Smooth muscle cell (in vitro differentiated cells): ENCODE measurements around the gene FBN1. TPM values are rescaled to one million over a fixed set of nuclear protein-coding genes. Genes with fewer than 3 reads are reported as not detected.

Experiments
- DNase-seq: peaks from one replicate; lab custom pipeline; 2025; ENCODE audit not compliant: unreplicated experiment; lab: John Stamatoyannopoulos, UW
- H2AFZ ChIP-seq: fragments of 200-600 bp; sonication (generic); 2 replicates; pipeline ENCODE4 v1.6.0; 2016; ENCODE audit warnings: antibody characterized with exemption, low read depth, mild to moderate bottlenecking
- H3F3A ChIP-seq: fragments of 200-600 bp; sonication (generic); 2 replicates; pipeline ENCODE4 v1.6.0; 2017; ENCODE audit warnings: antibody characterized with exemption, low read depth
- H3K27ac ChIP-seq: fragments of 200-600 bp; sonication (generic); 2 replicates; pipeline ENCODE4 v1.5.1; 2016; ENCODE audit warnings: low read depth, mild to moderate bottlenecking
- H3K27me3 ChIP-seq: fragments of 200-600 bp; sonication (generic); 2 replicates; pipeline ENCODE4 v1.6.1; 2016; ENCODE audit warnings: low read depth, mild to moderate bottlenecking
- H3K36me3 ChIP-seq: fragments of 200-600 bp; sonication (generic); 2 replicates; pipeline ENCODE4 v1.5.1; 2016; ENCODE audit warnings: low read depth
- H3K4me1 ChIP-seq: fragments of 200-600 bp; sonication (generic); 2 replicates; pipeline ENCODE4 v1.5.1; 2016; ENCODE audit warnings: low read depth
- H3K4me2 ChIP-seq: fragments of 200-600 bp; sonication (generic); 2 replicates; pipeline ENCODE4 v1.6.0; 2016; ENCODE audit warnings: mild to moderate bottlenecking
- H3K4me3 ChIP-seq: fragments of 200-600 bp; sonication (generic); 2 replicates; pipeline ENCODE4 v1.5.1; 2016; ENCODE audit warnings: mild to moderate bottlenecking
- H3K79me2 ChIP-seq: fragments of 200-600 bp; sonication (generic); 2 replicates; pipeline ENCODE4 v1.6.0; 2016; ENCODE audit warnings: low read depth, mild to moderate bottlenecking
- H3K9ac ChIP-seq: fragments of 200-600 bp; sonication (generic); 2 replicates; pipeline ENCODE4 v1.6.0; 2016; ENCODE audit warnings: low read depth
- H3K9me3 ChIP-seq: fragments of 200-600 bp; sonication (generic); replicated peaks from 2 replicates; pipeline ENCODE4 v1.5.1; 2016; ENCODE audit warnings: low read depth
- H4K20me1 ChIP-seq: fragments of 200-600 bp; sonication (generic); 2 replicates; pipeline ENCODE4 v1.6.0; 2016; ENCODE audit warnings: low read depth
- CTCF ChIP-seq: fragments of 200-600 bp; sonication (generic); IDR thresholded peaks from 2 replicates; pipeline ENCODE4 v1.5.1; 2017; ENCODE audit warnings: borderline replicate concordance, mild to moderate bottlenecking, antibody characterized with exemption; ENCODE audit not compliant: insufficient read depth, poor library complexity, severe bottlenecking
- WGBS: methylation state at CpG from one replicate; pipeline ENCODE4 v1.1.7; 2016; ENCODE audit warnings: low lambda C conversion rate; 5-methylcytosine and 5-hydroxymethylcytosine counted together
- polyA plus RNA-seq: library from polyadenylated mRNA; unstranded; fragments of >200 nt; fragmentation: Nextera tagmentation; extraction: Ambion mirVana; gene quantifications from 2 replicates; pipeline ENCODE4 v1.2.1, GENCODE V29; 2016
- total RNA-seq: library from RNA; depleted of rRNA; stranded (reverse); fragments of >200 nt; gene quantifications from 2 replicates; pipeline ENCODE4 v1.2.3, GENCODE V29; 2014

The FBN1 gene
- total and polyA plus RNA-seq, 2 experiments from 2014 or later, result 137 to 330 TPM

GRCh38 chr15:48544778-48545177 is 100.7 kb downstream of the FBN1 start:
- TF ChIP-seq CTCF, result no peak
- H3K4me1 ChIP-seq, result peaks cover 25% of the 10 kb centered on the region
- no peak overlapping the region for H3K4me3 ChIP-seq
- DNase-seq, result no peak
- H2AFZ ChIP-seq, result no peak overlapping the region
- no peaks in the 10 kb centered on the region for H3K9me3 ChIP-seq
- peaks cover 33% of the 10 kb centered on the region for H3F3A ChIP-seq
- peak overlapping the region; percentile 70 for H3K4me2 ChIP-seq
- peaks cover 18% of the 10 kb centered on the region for H3K79me2 ChIP-seq
- peak overlapping the region; percentile 84 for H3K27ac ChIP-seq
- WGBS, result 16% methylated on average over 2 of the region's 2 CpGs
- no peaks in the 10 kb centered on the region for H4K20me1 ChIP-seq
- H3K9ac ChIP-seq, result peak overlapping the region; percentile 26
- no peaks in the 10 kb centered on the region for H3K27me3 ChIP-seq
- H3K36me3 ChIP-seq, result no peaks in the 10 kb centered on the region

- Histone ChIP-seq H3K4me1 (peaks cover 22% of the 10 kb centered on the region), H3F3A (peaks cover 38% of the 10 kb centered on the region), H3K9me3 (no peaks in the 10 kb centered on the region), H3K36me3 (no peaks in the 10 kb centered on the region), H3K79me2 (peaks cover 25% of the 10 kb centered on the region), H3K27ac (peak overlapping the region; percentile 92), H2AFZ (no peak overlapping the region), H3K27me3 (no peaks in the 10 kb centered on the region), H3K9ac (peak overlapping the region; percentile 45), H3K4me3 (peak overlapping the region; percentile 30), H4K20me1 (no peaks in the 10 kb centered on the region), H3K4me2 (peak overlapping the region; percentile 84)
- WGBS, result 53% methylated on average over 10 of the region's 10 CpGs
- DNase-seq, result no peak
- no peak for TF ChIP-seq CTCF
These were observed 103.9 kb downstream of the FBN1 start for GRCh38 chr15:48541341-48542278.

GRCh38 chr15:48540756-48541155 is 104.8 kb downstream of the FBN1 start:
- WGBS, result 92% methylated on average over 2 of the region's 2 CpGs

More at GRCh38 chr15:48540756-48541155, 104.8 kb downstream of the FBN1 start:
- peaks cover 25% of the 10 kb centered on the region for H3K79me2 ChIP-seq
- H2AFZ ChIP-seq, result no peak overlapping the region
- peaks cover 34% of the 10 kb centered on the region for H3F3A ChIP-seq
- no peak overlapping the region for H3K4me3 ChIP-seq
- H3K9me3 ChIP-seq, result no peaks in the 10 kb centered on the region
- H4K20me1 ChIP-seq, result no peaks in the 10 kb centered on the region
- no peak for DNase-seq
- peaks cover 22% of the 10 kb centered on the region for H3K4me1 ChIP-seq
- peak overlapping the region; percentile 19 for H3K9ac ChIP-seq
- H3K4me2 ChIP-seq, result peak overlapping the region; percentile 84
- H3K36me3 ChIP-seq, result no peaks in the 10 kb centered on the region
- H3K27ac ChIP-seq, result peak overlapping the region; percentile 92
- no peaks in the 10 kb centered on the region for H3K27me3 ChIP-seq
- no peak for TF ChIP-seq CTCF
